Measurements from ENCODE around the gene OR4K1.
"Not testable (repeated sequence)": the region's sequence is repeated elsewhere in the genome, so short reads cannot be mapped to it uniquely, and the experiment has no call there.

Gene OR4K1, protein sequence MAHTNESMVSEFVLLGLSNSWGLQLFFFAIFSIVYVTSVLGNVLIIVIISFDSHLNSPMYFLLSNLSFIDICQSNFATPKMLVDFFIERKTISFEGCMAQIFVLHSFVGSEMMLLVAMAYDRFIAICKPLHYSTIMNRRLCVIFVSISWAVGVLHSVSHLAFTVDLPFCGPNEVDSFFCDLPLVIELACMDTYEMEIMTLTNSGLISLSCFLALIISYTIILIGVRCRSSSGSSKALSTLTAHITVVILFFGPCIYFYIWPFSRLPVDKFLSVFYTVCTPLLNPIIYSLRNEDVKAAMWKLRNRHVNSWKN

DNA sequence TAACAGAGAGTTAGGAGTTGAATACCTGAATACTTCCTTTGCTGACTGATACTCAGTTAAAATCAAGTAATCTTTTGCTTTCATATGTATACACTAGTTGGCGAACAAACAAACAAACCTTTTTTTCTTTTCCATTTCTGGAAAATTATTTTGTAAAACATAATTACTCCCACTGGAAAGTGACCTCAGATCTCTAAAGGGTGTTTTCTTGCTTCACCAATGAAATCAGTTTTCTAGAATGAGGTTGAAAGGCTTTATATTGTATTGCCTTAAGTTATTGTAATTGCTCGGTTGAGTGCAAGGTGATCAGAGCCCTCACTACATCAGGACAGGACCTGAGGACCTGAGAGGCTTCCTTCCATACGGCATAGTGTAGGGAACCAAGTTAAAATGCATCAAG, at the start of gene OR4K1:
Gene OR4K1 (plus strand): TSS at position 301 of the 400 bp plus-strand sequence. CDS start 4,750 bp downstream, outside the sequence.
- no peak for DNase-seq

DNA sequence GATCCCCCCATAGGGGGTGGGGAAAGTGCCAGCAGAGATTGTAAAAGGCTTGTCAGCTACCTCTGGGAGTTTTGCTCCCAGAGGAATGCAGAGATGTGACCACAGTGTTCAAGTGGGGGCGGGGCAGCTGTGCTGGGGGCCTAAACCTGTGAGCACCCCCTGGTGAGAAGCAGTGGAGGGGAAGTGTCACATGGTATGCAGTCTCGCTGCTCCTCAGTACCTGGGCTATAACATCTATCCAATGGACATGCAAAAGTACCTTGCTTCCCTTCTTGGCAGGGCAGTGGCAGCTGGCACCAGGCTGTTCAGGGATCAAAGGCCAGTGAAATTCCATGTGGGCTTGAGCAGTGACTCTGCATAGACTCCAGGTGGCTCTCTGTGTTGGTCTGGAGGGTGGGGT, 35.4 kb upstream of the OR4K1 start:
- DNase-seq = no peak

DNA sequence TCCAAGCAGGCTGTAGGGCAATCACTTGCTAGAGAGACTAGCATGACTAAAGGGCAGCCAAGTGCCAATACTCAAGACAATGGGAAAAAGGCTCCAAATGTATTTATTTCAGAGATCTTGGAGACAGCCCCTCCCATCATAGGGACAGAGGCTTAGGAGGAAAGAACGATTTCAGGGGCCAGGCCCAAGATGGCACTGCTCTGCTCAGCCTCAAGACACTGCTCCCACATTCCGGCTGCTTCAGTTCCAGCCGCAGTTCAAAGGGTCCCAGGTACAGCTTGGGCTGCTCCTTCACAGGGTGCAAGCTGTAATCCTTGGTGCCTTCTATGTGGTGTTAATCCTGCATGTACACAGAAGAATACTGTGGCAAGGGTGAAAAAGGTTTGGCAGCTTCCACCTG, 29.7 kb upstream of the OR4K1 start:
- DNase-seq = no peak

DNA sequence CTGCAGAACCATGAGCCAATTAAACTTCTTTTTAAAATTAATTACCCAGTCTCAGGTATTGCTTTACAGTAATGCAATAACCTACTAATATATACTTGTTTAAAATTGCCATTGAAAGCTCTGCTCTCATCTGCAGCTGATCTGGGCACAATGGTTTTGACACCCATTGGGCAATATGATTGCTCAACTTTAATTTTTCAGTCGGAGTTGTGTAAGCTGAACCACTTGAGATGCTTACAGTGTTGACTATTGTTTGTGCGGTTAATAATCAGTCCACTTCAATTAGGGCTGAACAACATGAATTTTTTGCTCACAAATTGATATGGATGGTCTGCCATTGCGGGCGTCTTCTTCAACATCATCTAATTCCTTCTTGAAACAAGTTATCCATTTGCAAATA, 28.3 kb upstream of the OR4K1 start:
- DNase-seq = no peak

DNA sequence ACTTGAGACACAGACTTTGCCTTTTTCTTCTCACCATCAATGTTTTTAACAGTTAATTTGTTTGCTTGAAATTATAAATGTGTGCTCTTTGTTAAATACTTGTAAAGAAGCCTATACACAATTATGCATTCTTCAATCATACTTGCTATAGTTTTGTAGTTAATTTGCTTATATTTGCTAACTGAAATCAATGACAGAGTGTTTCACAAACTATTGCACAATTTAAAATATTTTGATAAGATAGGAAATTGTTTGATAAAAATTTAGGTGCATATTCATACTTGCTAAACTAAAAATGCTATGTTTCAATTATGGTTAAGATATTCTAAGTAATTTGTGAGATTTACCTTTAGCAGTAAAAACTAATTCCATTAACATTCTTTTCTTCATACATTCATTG, 24.1 kb upstream of the OR4K1 start:
- DNase-seq = no peak

DNA sequence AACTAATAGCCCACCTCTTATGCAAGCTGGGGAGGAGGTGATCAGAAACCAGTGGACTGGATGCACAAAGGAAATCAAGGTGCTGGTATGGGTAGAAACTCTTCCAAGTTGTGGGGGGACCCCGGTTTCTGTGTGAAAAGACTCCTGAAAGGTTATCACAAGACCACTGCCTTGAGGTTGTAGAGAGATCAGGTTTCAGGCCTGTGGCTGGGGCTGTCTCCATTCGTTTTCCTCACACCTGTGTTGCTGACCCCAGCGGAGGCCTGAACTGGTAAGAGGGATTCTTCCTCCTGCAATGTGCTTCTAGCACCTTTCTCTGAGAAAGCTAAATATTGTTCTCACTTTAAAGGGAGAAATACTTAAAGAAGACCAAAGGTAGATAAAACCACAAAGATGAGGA, 19.6 kb upstream of the OR4K1 start:
- no peak for DNase-seq

DNA sequence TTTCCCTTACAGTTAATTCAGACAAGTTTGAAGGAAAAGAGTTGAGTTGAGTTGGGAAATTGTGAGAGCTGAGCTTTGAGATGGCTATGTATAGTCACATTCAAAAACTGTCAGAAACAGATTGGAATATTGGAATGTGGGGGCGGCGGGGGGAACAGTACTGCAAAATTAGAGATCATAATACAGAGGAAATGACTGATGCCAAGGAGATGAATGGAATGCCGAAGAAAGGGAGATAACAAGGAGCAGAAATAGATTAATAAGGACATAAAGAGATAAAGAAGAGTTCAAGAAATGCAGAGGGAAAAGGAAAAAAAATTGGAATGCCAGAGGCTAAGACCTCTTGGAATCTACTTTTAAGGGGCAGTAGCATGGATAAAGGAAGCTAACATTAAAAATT, 13.5 kb upstream of the OR4K1 start:
- DNase-seq = no peak

DNA sequence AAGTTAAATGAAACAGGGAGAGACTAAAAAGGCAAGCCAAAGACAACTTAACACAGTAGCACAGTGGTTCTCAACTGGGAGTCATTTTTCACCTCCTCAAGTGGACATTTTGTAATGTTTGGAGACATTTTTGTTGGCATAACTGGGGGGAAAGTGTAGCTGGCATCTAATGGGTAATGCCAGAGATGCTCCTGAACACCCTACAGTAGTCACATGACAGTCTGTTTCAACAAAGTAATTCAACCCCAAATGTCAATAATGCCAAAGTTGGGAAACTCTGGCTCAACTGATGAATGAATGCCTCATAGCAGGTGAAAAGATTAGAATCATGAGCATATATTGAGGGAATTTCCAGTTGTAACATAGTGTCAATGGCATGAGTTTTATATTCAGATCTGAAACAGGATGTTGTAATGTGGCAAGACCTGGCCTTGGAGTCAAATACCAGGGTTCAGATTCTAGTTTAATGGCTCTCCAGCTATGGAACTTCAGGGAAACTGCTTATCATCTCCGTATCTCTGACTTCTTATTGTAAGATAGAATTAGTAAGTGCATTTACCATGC, 12.7 kb upstream of the OR4K1 start:
- no peak for DNase-seq

DNA sequence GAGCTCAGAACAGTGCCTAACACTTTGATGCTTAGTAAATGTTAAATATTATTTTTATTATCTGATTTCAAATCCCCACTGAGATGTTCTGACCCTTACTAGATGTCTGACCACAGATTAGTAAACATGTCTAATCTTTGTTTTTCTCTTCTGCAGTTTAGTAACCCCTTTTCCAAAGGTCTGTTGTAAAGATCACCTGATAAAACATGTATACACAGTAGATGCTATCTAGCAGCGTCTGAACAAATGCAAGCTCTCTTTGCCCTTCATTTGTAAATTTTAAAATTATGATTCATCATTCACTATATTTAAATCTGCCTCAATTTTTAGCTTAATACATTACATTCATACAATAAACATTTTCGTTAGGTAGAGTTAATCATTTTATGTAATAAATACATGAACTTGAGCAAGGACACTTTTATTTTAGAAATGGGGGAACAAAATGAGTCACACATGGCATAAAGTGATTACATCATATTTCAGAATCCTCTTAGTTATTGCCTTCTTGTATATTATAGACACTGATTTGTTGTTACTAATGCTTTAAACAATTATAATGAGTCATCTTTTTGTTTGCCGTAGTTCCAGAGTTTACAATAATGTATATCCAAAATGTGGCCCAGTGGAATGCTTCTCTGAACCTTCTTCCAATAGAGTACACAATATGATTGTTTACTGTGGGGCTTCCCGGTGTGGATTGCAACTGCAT, 12.0 kb upstream of the OR4K1 start:
- DNase-seq = no peak

DNA sequence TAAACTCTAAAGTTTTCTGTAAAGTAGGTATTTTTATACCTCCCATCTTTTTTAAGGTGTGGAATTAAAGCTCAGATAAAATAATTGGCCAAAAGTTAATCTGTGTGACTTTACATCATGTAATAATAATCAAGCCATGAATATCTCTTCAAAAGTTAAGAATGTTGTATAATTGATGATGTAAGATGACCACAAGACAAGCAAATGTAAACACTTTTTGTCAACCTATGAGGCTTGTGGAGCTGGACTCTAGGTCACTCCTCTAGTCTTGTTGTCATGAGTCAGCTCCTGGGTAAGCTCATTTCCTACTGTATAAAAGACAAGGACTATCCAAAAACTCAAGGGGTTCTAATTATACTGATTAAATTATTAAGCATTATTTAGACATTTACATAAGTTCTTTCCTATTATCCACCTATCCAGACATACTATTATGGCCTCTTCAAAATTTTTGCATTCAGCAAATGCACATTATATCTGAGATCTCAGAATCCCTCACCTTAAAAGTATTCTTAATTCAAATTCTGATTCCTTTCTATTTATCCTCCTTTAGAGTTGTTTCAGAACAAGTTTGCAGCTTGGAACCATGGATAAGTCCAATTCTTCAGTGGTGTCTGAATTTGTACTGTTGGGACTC, 10.6 kb upstream of the OR4K1 start, which contains the start of gene OR4K5:
Gene OR4K5 (plus strand): TSS at position 587 of the 637 bp plus-strand sequence. CDS start 0 bp downstream, at position 587.
- DNase-seq = no peak

DNA sequence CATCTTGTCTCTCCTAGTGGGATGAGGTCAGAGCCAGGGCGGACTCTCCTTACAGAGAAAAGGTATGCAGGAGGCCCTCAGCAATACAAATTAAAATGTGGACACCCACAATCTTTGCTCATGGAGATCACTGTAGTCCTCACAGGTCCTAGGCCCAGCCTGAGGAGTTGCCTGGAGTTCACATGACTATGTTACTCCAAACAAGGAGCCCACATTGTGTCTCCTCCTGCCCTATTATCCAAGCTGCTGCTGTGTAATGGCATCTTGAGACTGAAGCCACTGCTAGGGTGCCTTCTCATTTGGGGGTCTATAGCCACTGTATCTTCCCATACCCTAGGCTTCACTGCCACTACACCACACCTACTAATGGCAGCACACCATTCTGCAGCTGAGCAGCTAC, 11.0 kb downstream of the OR4K1 start:
- no peak for DNase-seq

DNA sequence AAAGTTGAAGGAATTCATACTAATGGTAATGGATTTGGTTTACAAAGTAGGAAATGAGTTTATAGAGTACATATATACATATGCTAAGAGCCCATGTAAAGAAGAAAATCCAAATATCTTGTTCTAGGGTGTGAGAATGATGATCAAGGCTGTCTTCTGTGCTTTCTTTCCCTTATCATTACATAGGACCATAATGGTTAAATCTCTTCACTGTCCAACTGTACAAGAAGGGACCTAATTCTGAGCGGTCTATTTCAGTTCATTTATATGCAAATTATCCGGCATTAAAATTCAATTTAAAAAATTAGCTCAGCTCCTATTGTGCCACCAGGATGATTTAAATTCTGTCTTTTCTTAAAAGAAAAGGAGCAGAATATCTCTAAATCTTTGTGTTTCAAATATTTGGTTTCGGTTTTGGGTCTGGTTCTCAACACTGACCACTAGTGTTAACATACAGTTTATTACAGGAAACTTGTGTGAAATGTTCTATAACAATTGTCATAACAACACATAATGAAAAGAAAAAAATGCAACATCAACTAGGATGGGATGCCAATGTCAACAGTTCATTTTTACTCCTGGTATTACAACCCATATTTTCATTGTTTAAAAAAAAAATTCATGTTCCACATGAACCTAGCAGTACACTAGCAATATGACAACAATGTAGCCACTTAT, 16.8 kb downstream of the OR4K1 start:
- no peak for DNase-seq

DNA sequence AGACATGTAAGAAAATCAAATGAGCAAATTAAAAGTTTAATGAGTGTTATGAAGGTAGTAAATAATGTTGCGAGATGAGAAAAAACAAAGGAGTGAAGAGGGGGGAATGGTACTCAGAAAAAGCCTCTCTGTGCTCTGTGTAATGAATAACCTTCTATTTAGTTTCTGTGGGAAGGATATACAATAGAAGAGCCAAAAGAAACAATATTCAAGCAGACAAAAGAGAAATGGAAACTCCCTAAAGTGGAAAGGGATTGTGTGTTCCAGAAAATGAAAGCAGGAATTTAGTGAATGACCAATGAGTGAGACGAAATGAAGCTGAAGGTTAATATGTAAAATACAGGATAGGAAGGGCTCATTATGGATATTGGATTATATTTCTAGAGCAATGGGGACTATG, 18.5 kb downstream of the OR4K1 start:
- DNase-seq = no peak

DNA sequence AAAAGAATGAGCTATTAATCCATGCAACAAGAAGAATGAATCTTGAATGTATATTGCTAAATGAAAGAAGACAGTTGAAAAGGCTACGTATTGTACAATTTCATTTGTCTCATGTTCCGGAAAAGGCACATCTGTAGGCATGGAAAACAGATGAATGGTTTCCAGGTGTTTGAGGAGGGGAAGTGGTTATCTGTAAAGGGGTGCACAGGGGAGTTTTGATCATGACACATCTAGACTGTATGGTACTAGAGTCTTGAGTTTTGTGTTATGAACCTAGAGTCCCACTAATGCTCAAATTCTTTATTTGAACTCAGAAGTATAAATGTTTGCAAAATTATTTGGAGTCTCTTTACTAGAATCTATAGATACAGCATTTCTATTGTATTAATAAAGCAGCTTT, 39.0 kb downstream of the OR4K1 start:
- DNase-seq = not testable (repeated sequence)

DNA sequence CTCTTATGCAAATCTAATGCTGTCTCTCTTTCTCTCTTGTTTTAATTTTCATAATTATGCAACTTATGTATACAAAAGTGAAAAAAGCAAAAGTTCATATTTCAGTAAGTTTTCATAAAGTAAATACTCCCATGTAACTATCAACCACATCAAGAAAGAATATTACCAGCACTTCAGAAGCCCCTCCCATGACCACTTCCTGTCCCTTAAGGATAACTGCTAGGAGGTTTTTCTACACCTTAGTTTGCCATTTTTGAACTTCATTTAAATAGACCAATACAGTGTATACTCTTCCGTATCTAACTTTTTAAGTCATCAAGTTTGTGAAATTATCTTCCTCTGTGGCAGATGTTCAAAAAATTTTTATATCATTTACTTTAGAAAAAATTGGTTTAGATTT, 44.1 kb downstream of the OR4K1 start:
- no peak for DNase-seq

DNA sequence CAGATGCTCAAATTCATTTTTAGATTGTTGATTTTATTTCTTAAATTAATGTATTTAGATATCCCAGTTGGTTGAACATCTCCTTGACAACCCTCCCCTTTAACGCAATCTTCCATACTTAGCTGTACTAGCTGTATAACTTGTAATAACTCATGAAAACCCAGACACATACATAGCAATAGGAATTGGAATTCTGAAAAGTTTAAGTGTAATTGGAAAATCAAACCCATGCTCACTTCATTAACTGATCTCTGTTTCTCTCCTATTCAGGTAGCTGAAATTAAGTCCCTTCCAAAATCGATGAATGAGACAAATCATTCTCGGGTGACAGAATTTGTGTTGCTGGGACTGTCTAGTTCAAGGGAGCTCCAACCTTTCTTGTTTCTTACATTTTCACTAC, 44.6 kb downstream of the OR4K1 start, which contains the start of gene OR4K15:
Gene OR4K15 (plus strand): TSS at position 301 of the 400 bp plus-strand sequence. CDS start 0 bp downstream, at position 301.
- no peak for DNase-seq

Data from NCI-H1930 (cell line).